Measurements from ENCODE around the gene EEIG1. TPM values are rescaled to one million over a fixed set of nuclear protein-coding genes. Genes with fewer than 3 reads are reported as not detected.

EEIG1 gene
- total RNA-seq, 1 donor from 2014 or later, result 26.4 TPM

- Histone ChIP-seq H3K4me2 (ENCODE audit: low read length) (peak overlapping the region; percentile 22), H3K36me3 (ENCODE audit: insufficient read depth, low read length) (no peaks in the 10 kb centered on the region), H3K27me3 (ENCODE audit: insufficient read depth, low read length) (no peaks in the 10 kb centered on the region), H2AFZ (ENCODE audit: low read depth, low read length) (peak overlapping the region; percentile 53), H3K9me3 (ENCODE audit: insufficient read depth, low read depth, low read length) (no peaks in the 10 kb centered on the region), H3K79me2 (ENCODE audit: insufficient read depth, low read length) (no peaks in the 10 kb centered on the region), H4K20me1 (ENCODE audit: insufficient read depth, low read length) (no peaks in the 10 kb centered on the region), H3K9ac (ENCODE audit: low read length) (peak overlapping the region; percentile 44), H3K4me3 (ENCODE audit: insufficient read depth, low read depth, low read length) (no peak overlapping the region), H3K4me1 (ENCODE audit: insufficient read depth, low read length) (peaks cover 15% of the 10 kb centered on the region), H3K27ac (ENCODE audit: low read depth, low read length) (peak overlapping the region; percentile 47)
- H3K27ac Mint-ChIP-seq (ENCODE audit: unreplicated experiment), result peak overlapping the region; percentile 97
- H3K4me3 Mint-ChIP-seq (ENCODE audit: unreplicated experiment), result no peak overlapping the region
- peaks cover 4% of the 10 kb centered on the region for H3K9me3 Mint-ChIP-seq (ENCODE audit: unreplicated experiment)
- H3K4me1 Mint-ChIP-seq (ENCODE audit: low read depth, unreplicated experiment), result peaks cover 12% of the 10 kb centered on the region
- FAIRE-seq, result no peak
- H3K36me3 Mint-ChIP-seq (ENCODE audit: low read depth, unreplicated experiment), result no peaks in the 10 kb centered on the region
- DNase-seq (ENCODE audit: low read depth), result no peak
- no peak for TF ChIP-seq EZH2 (IDR thresholded peaks at IDR 0.05; ENCODE audit: insufficient read depth, low read length)
- H3K27me3 Mint-ChIP-seq (ENCODE audit: low read depth, unreplicated experiment), result peaks cover 2% of the 10 kb centered on the region
These were observed 20.5 kb upstream of the EEIG1 start for GRCh38 chr9:128001151-128001778.

GRCh38 chr9:127999461-127999860 lies 18.7 kb upstream of the EEIG1 start:
- Histone ChIP-seq H3K4me1 (ENCODE audit: insufficient read depth, low read length) (peaks cover 14% of the 10 kb centered on the region), H3K9me3 (ENCODE audit: insufficient read depth, low read depth, low read length) (no peaks in the 10 kb centered on the region), H4K20me1 (ENCODE audit: insufficient read depth, low read length) (no peaks in the 10 kb centered on the region), H3K4me2 (ENCODE audit: low read length) (no peak overlapping the region), H3K9ac (ENCODE audit: low read length) (no peak overlapping the region), H3K4me3 (ENCODE audit: insufficient read depth, low read depth, low read length) (no peak overlapping the region), H3K27me3 (ENCODE audit: insufficient read depth, low read length) (no peaks in the 10 kb centered on the region), H3K27ac (ENCODE audit: low read depth, low read length) (no peak overlapping the region), H3K79me2 (ENCODE audit: insufficient read depth, low read length) (no peaks in the 10 kb centered on the region), H2AFZ (ENCODE audit: low read depth, low read length) (no peak overlapping the region), H3K36me3 (ENCODE audit: insufficient read depth, low read length) (no peaks in the 10 kb centered on the region)
- FAIRE-seq, result no peak
- H3K36me3 Mint-ChIP-seq (ENCODE audit: low read depth, unreplicated experiment), result no peaks in the 10 kb centered on the region
- no peak overlapping the region for H3K4me3 Mint-ChIP-seq (ENCODE audit: unreplicated experiment)
- TF ChIP-seq EZH2 (IDR thresholded peaks at IDR 0.05; ENCODE audit: insufficient read depth, low read length) (no peak), CTCF (IDR thresholded peaks at IDR 0.05; ENCODE audit: insufficient read depth, low read depth, low read length) (no peak)
- no peak for DNase-seq (ENCODE audit: low read depth)
- peaks cover 12% of the 10 kb centered on the region for H3K4me1 Mint-ChIP-seq (ENCODE audit: low read depth, unreplicated experiment)
- H3K9me3 Mint-ChIP-seq (ENCODE audit: unreplicated experiment), result peaks cover 4% of the 10 kb centered on the region
- peaks cover 2% of the 10 kb centered on the region for H3K27me3 Mint-ChIP-seq (ENCODE audit: low read depth, unreplicated experiment)
- H3K27ac Mint-ChIP-seq (ENCODE audit: unreplicated experiment), result no peak overlapping the region

GRCh38 chr9:127993721-127994120 lies 12.9 kb upstream of the EEIG1 start:
- no peaks in the 10 kb centered on the region for H3K4me1 Mint-ChIP-seq (ENCODE audit: low read depth, unreplicated experiment)
- peaks cover 4% of the 10 kb centered on the region for H3K9me3 Mint-ChIP-seq (ENCODE audit: unreplicated experiment)
- Histone ChIP-seq H3K4me2 (ENCODE audit: low read length) (no peak overlapping the region), H3K4me3 (ENCODE audit: insufficient read depth, low read depth, low read length) (no peak overlapping the region), H2AFZ (ENCODE audit: low read depth, low read length) (no peak overlapping the region), H4K20me1 (ENCODE audit: insufficient read depth, low read length) (no peaks in the 10 kb centered on the region), H3K9me3 (ENCODE audit: insufficient read depth, low read depth, low read length) (no peaks in the 10 kb centered on the region), H3K27ac (ENCODE audit: low read depth, low read length) (no peak overlapping the region), H3K4me1 (ENCODE audit: insufficient read depth, low read length) (no peaks in the 10 kb centered on the region), H3K9ac (ENCODE audit: low read length) (no peak overlapping the region), H3K36me3 (ENCODE audit: insufficient read depth, low read length) (no peaks in the 10 kb centered on the region), H3K27me3 (ENCODE audit: insufficient read depth, low read length) (no peaks in the 10 kb centered on the region), H3K79me2 (ENCODE audit: insufficient read depth, low read length) (no peaks in the 10 kb centered on the region)
- H3K36me3 Mint-ChIP-seq (ENCODE audit: low read depth, unreplicated experiment), result no peaks in the 10 kb centered on the region
- H3K27me3 Mint-ChIP-seq (ENCODE audit: low read depth, unreplicated experiment), result peaks cover 12% of the 10 kb centered on the region
- DNase-seq (ENCODE audit: low read depth), result no peak
- H3K4me3 Mint-ChIP-seq (ENCODE audit: unreplicated experiment), result no peak overlapping the region
- no peak for FAIRE-seq
- TF ChIP-seq CTCF (IDR thresholded peaks at IDR 0.05; ENCODE audit: insufficient read depth, low read depth, low read length) (no peak), EZH2 (IDR thresholded peaks at IDR 0.05; ENCODE audit: insufficient read depth, low read length) (no peak)
- H3K27ac Mint-ChIP-seq (ENCODE audit: unreplicated experiment), result no peak overlapping the region

Data from astrocyte (in vitro differentiated cells and primary cell).